GM18951 (cell line): ENCODE data around the gene CTIF.

ENCODE experiments used
- POLR2A ChIP-seq: IDR thresholded peaks from 4 replicates; pipeline ENCODE4 v1.6.1; 2011; ENCODE audit warnings: mild to moderate bottlenecking; ENCODE audit not compliant: insufficient read length, insufficient read depth; ENCODE audit errors: extremely low read depth
- in situ Hi-C: fragments of 300-500 bp; cut with MboI; formaldehyde crosslinking; loops from one replicate; pipeline ENCODE4 v1.12.0; 2022; ENCODE audit warnings: low sequenced_read_pairs, mixed read lengths, inconsistent platforms; ENCODE audit not compliant: unreplicated experiment

The CTIF gene

DNA sequence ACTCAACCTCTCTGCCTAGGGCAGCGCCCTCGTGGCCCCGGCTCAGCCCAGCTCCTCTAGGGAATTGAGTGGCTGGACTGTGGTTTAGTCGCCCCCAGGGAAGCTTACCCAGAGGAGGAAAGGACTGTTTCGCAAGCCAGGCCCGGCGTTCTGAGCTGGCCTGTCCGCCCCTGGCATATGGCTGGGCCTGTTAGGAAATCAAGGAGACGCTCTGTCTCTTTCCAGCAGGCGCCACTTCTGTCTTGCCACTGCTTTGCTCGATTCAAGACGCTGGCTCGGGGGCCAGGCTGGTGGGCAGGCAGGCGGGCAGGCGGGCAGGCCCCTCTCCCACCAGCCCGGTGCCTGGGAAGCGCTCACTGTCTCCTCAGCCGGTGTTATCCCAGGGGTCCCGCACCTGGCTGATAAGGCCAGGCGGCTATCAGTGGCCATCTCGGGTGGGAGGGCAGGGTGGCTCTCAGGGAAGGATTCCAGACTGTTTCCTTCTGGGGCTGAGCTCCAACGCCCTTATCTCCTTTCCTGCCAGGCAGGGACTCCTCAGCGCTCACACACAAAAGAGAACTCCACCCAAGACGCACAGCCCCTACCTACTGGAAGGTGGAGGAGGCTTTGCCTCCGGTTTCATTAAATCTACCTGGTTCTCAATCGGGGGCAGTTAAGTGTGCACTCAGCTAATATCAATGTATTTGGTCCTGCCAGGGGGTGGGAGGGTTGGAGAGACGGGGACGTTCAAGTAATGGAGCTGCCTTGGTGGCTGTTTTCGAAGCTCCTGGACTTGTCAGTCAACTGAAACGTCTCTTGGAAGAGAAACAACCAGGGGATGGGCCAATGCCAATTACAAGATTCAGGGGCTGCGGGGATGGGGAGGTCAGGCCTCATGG lies 302.8 kb downstream of the CTIF start:
- in situ Hi-C loops, result no loop called here
- TF ChIP-seq POLR2A, result no peak

DNA sequence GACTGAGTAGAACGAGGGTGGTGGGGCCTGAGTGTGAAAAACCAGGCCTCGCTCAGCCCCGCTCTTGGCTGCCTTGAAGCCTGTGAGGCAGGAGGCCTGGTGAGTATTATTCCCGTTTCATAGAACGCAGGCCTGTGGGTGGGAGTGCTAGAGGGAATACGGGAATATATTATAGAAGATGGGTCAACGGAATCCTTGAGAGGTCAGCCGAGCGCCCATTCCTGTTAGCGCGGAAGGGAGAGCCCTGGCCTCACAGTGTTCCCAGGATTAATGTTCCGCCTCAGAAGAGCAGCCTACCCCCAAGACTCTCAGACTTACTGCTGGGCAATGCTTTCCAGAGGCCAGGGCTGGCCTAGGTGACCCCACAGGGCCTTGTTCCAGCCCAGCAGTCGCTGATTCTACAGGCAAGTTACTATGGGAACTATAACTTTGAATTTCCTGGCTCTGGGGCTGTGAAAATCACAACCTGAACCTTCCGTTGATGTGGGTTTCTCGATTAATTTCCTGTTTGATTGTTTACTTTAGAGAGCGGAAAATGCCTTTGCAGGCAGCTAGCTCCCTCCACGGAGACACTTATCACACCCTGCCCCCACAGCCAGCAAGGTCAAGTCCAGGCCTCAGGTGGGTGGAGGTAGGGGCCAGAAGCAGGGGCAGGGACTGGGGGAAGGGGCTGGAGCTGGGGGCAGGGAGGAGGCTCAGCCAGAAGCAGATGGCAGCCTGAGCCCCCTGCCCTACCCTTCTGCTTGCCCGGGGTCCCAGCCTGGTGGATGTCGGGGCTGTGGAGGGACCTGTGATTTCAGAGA lies 303.6 kb downstream of the CTIF start:
- in situ Hi-C loops, result no loop called here
- TF ChIP-seq POLR2A, result no peak

DNA sequence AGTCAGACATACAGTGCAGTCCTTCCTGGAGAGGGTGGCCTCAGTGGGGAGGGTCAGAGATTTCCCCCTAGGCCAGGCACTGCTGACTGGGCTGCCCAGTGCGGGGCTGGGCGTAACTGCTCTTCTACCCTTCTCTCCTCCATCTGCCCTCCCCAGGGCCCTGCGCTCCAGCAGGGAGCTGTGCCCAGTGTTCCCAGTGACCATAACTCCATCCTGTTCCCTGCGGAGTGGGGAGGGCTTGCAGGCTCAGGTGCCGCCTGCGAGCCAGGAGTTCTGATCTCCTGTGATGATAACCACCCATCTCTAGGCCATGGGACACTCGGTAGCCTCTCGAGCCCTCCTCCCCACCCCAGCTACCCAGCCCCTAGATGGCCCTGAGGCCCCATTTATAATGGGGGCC lies 304.3 kb downstream of the CTIF start:
- in situ Hi-C loops, result no loop called here
- TF ChIP-seq POLR2A, result no peak

DNA sequence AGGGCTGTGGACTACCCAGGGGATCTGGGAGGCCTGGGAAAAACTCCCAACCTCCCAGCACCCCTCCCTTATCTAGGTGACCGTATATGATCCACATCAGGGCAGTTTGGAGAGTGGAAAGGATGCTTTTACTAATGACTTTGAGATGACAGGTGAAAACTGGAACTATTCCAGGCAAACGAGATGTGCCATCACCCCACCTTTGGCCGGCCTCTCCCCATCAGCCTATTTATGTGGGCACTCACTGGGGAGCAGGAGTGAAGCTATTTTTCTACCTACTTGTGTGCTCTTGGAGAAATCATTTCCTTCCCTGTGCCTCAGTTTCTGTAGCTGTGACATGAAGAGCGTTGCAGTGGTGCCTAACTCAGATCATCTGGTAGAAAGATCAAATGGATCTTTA lies 304.8 kb downstream of the CTIF start:
- in situ Hi-C loops, result no loop called here
- TF ChIP-seq POLR2A, result no peak

DNA sequence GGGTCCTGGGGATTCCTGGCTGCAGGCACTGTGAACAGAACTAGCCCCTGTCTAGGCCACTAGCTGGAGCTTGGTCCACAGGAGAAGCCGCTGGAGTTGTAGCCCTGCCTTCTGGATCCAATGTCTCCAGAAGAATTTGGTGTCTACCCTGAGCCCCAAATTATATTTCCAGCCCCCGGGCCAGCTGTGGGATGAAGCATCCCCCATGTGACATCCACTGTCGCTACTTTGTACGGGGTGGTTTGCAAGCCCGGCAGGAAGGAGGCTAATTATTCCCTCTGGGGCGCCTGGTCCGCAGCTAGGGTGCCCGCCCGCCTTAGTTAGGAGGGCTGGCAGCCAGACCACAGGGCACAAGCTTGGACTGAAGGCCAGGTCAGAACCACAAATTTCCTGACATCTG lies 305.4 kb downstream of the CTIF start:
- TF ChIP-seq POLR2A, result no peak
- in situ Hi-C loops, result no loop called here

DNA sequence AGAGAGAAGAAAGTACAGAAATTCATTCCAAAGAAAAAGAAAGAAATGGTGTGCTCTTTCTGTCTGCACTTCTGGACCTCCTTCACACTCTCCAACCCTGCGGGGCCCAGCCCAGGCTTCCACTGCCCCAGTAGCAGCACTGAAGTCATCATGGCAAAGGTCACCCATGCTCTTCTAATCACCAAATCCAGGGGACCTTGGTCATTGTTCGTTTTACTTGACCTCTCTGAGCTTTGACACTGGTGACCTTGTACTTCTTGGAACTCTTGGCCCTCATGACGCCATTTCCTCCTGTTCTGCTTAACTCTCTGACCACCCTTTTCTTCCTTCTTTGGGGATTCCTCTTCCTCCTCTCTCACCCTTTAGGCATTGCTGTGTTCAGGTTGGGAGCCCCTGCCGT lies 306.3 kb downstream of the CTIF start:
- no peak for TF ChIP-seq POLR2A
- in situ Hi-C loops, result no loop called here

DNA sequence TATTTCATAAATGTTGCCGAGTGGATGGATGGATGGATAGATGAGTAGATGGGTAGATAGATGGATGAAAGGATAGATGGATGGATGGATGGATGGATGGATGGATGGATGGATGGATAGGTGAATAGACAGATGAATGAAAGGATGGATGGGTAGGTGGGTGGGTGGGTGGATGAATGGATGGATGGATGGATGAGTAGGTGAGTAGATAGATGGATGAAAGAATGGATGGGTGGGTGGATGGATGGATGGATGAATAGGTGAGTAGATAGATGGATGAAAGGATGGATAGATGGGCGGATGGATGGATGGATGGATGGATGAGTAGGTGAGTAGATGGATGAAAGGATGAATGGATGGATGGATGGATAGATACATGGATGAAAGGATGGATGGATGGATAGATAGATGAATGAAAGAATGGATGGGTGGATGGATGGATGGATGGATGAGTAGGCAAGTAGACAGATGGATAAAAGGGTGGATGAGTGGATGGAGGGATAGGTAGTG lies 307.6 kb downstream of the CTIF start:
- in situ Hi-C loops, result no loop called here
- TF ChIP-seq POLR2A, result no peak

DNA sequence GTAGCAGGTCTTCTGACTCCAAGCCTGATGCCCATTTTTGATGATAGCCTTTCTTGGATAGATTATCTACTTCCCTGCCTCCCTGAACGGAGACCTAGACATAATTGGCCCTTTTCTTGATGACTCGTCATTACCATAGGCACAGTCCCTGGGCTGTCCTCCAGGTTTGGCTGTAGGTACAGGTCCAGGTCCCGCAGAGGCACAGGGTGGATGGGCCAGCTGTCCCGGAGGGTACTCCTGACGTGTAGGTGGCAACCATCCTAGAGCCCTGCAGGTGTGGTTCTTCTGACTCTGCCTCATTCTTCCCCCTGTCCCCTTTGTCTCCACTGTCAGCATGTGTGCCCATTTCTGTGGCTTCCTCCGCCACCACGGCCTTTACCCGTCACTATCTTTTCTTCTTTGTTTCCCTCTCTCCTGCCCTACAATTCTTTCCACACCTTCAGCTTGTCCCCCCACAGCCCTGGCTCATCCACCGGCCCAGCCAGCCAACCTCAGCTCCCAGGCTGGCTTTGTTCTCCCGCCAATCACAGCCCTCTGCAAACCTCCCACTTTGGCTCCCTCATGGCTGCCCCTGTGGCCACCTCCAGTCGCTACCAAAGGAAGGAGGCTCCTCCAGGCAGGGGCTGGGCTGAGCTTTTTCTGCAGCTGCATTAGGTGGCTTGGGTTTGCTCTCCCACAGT lies 309.1 kb downstream of the CTIF start:
- in situ Hi-C loops, result no loop called here
- TF ChIP-seq POLR2A, result no peak

DNA sequence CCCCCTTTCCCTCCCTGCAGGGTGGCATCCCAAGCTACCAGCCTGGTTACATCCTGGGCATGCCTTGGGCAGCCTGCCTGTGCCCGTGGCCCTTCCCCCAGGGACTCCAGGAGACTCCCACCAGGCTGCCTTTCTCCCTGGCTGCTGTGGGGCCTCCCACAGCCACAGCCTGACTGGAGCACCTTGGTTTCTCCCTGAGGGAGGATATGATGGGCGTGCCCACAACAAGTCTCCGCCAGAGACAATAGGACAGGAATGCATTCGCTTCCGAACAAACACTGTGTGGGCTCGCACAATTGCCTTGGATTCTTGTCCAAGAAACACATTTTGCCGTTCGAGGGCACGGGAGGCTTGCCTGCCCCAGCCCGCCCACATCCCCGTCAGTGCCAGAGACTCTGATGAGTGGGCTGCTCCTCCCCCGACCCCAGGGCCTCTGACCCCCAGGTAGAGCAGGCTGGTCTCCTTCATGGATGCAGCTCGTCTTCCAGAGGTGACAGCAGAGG lies 309.9 kb downstream of the CTIF start:
- in situ Hi-C loops, result no loop called here
- TF ChIP-seq POLR2A, result no peak

DNA sequence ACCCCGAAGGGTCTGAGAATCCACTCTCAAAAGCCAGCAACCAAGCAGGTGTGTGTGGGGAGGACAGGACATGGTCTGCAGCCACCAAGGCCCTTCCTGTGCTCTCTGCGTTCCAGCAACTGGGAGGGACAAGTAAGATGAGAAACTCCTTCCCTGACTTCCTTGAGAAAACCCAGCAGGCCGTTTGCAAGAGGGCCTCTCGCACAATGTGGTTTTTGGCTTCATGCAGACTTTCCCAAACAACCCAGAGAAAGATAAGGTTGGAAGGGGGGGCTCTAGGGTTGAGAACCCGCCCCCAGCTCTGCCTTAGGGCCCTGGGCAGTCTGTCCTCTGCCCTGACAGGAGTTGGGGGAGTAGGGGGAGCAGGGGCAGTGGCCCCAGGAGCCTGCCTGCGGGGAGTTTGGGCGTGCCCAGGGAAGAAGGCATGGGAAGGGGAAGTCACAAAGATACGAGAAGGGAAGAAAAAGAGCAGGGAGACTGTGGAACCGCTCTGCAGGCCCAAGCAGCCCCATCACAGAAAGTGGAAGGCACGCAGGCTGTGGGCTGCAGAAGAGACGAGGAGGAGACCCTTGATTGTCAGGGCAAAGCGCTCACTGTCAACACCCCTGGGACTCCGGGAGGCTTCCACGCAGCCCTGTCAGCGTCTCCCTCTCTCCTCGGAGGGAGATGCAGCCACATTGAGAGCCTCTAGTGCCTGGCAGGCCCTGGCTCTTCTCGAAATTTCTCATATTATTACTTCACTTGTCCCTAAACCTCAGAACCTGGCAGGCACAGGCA lies 312.2 kb downstream of the CTIF start:
- in situ Hi-C loops, result no loop called here
- TF ChIP-seq POLR2A, result no peak

DNA sequence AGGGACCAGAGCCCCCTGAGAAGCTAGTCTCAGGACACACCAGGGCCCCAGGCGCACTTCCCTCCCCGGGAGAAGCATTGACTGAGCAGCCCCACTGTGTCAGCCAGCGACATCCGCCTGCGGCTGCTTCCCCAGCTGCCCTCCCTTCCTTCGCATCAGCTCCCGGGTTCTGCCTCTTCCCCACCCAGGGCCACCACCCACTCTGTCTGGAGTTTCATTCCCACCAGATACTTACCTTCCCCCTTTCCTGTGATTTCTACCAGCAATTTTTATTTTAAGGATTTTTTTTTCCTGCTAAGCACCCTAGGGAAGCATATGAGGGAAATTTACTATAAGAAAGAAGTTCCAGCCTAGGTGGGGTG lies 312.7 kb downstream of the CTIF start:
- in situ Hi-C loops, result no loop called here
- no peak for TF ChIP-seq POLR2A

DNA sequence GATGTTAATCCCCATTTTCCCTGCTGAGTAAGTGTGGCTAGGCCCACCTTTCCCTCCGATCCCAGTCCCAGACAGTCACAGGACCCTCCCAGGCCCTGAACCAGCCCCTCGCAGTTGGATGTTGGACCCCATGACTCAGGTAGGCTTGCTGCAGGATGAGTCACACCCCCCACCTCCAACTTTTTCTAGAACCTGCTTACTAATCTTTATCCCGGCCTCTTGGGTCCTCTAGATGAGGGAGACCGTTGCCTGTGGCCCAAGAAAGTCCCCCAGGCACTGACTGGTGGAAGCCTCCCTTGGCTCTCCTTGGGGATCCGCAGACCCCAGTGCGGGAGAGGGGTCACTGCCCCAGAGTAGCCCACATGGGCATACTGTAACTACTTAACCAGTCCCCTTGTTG lies 313.5 kb downstream of the CTIF start:
- TF ChIP-seq POLR2A, result no peak
- in situ Hi-C loops, result no loop called here
